ENCODE data around the gene HNF4A. TPM values are rescaled to one million over a fixed set of nuclear protein-coding genes. Genes with fewer than 3 reads are reported as not detected.

HNF4A gene
- total and polyA plus RNA-seq, 2 of the 4 experiments (the other 2 are of a cell fraction), result not detected

DNA sequence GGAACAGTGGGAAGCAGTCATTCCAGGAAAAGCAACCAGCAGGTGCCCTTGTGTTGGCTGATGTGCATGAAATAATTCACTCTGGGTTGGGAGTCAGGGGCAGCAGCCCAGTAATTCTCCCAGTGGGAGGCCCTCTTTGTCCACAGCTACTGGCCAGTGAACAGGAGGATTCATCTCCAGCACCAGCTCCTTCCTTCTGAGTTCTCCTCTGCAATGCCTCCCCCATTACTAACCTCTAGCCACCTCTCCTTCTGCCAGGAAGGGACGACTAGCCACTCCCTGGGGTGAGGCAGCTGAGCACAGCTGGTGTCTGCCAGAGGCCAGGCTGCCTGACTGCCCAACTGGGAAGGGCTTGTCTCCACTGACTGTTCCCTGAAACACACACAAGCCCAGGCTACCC is 31.2 kb upstream of the HNF4A start:
- no peaks in the 10 kb centered on the region for H3K9me3 ChIP-seq (ENCODE audit: control insufficient read depth, insufficient read depth, low read length)
- H2BK120ac ChIP-seq (ENCODE audit: low read depth, low read length), result no peak overlapping the region
- BruUV-seq (replicated peaks), result no TSS peak
- ATAC-seq (ENCODE audit: low read depth) (no peak), DNase-seq (no peak)
- H3K4me1 ChIP-seq (ENCODE audit: control insufficient read depth, insufficient read depth, low read length), result no peaks in the 10 kb centered on the region
- no peak overlapping the region for H3K4me3 ChIP-seq (ENCODE audit: insufficient read depth, low read depth, low read length)
- H3K4me2 ChIP-seq (ENCODE audit: low read depth, low read length), result no peak overlapping the region
- POLR2A ChIA-PET (ENCODE audit: unreplicated experiment), result no interaction called here
- no peaks in the 10 kb centered on the region; the same call in none of the 2 replicates for H3K27me3 ChIP-seq (ENCODE audit: control insufficient read depth, insufficient read depth, low read length)
- H4K5ac ChIP-seq (ENCODE audit: low read depth, low read length), result no peak overlapping the region
- H2AK9ac ChIP-seq (replicated peaks; ENCODE audit: low read depth, low read length, poor library complexity), result no peak overlapping the region
- TF ChIP-seq MXI1 (IDR thresholded peaks at IDR 0.05; ENCODE audit: borderline replicate concordance, low read depth, low read length) (no peak), USF2 (IDR thresholded peaks at IDR 0.05; ENCODE audit: low read depth, low read length) (no peak), POLR2A (IDR thresholded peaks at IDR 0.05; ENCODE audit: low read depth, low read length) (no peak), FOS (IDR thresholded peaks at IDR 0.05; ENCODE audit: low read depth, low read length) (no peak), RFX5 (IDR thresholded peaks at IDR 0.05; ENCODE audit: low read depth, low read length) (no peak), BHLHE40 (IDR thresholded peaks at IDR 0.05; ENCODE audit: low read depth, low read length) (no peak), SMC3 (IDR thresholded peaks at IDR 0.05; ENCODE audit: low read depth, low read length) (no peak), RCOR1 (IDR thresholded peaks at IDR 0.05; ENCODE audit: insufficient replicate concordance, low read length) (no peak), NFE2L2 (IDR thresholded peaks at IDR 0.05; ENCODE audit: low read depth, low read length) (no peak), CHD1 (IDR thresholded peaks at IDR 0.05; ENCODE audit: low read depth, low read length) (no peak), CEBPB (IDR thresholded peaks at IDR 0.05; ENCODE audit: low read depth, low read length) (no peak)
- TF ChIP-seq, protein P1, sequence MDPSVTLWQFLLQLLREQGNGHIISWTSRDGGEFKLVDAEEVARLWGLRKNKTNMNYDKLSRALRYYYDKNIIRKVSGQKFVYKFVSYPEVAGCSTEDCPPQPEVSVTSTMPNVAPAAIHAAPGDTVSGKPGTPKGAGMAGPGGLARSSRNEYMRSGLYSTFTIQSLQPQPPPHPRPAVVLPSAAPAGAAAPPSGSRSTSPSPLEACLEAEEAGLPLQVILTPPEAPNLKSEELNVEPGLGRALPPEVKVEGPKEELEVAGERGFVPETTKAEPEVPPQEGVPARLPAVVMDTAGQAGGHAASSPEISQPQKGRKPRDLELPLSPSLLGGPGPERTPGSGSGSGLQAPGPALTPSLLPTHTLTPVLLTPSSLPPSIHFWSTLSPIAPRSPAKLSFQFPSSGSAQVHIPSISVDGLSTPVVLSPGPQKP (IDR thresholded peaks at IDR 0.05; ENCODE audit: borderline replicate concordance, low read depth, low read length), result no peak
- CTCF ChIA-PET, result no interaction called here
- no peaks in the 10 kb centered on the region for H3K9me1 ChIP-seq (ENCODE audit: insufficient read depth, low read length)
- no peak overlapping the region for H3K27ac ChIP-seq (ENCODE audit: insufficient read depth, low read length)
- H4K20me1 ChIP-seq (ENCODE audit: insufficient read depth, low read length), result no peaks in the 10 kb centered on the region
- H2BK20ac ChIP-seq (ENCODE audit: low read depth, low read length), result no peak overlapping the region
- in situ Hi-C loops (cut with MboI; ENCODE audit: low sequenced_read_pairs) (no loop called here), dilution Hi-C loops (cut with HindIII; ENCODE audit: low sequenced_read_pairs, unreplicated experiment) (no loop called here), intact Hi-C loops (cut with micrococcal nuclease) (no loop called here)
- H3K23ac ChIP-seq (ENCODE audit: low read depth, low read length), result no peak overlapping the region
- WGBS, 2 experiments (ENCODE audit: extremely low coverage in 2 of 2, insufficient read length in 1 of 2), result 0% methylated on average over 1 of the region's 1 CpG; no CpG with 5 or more reads in 1 of the 2 experiments
- H2AK5ac ChIP-seq (ENCODE audit: low read depth, low read length), result no peak overlapping the region
- no peak overlapping the region for H3K14ac ChIP-seq (replicated peaks; ENCODE audit: low read depth, low read length)
- no peak overlapping the region for H3K4ac ChIP-seq (ENCODE audit: low read depth, low read length)
- no peak overlapping the region for H3K18ac ChIP-seq (ENCODE audit: low read depth, low read length)
- no peak overlapping the region for H4K91ac ChIP-seq (ENCODE audit: insufficient read depth, low read depth, low read length)
- H4K8ac ChIP-seq (ENCODE audit: low read depth in 2 of 2, low read length in 2 of 2), result no peak overlapping the region
- H2AFZ ChIP-seq (replicated peaks; ENCODE audit: low read length, poor library complexity), result no peak overlapping the region
- H3K36me3 ChIP-seq (ENCODE audit: control insufficient read depth, insufficient read depth, low read length), result no peaks in the 10 kb centered on the region
- H3K79me1 ChIP-seq (ENCODE audit: low read depth in 1 of 2, low read length in 2 of 2), result no peaks in the 10 kb centered on the region
- H2BK5ac ChIP-seq (ENCODE audit: low read depth, low read length, poor library complexity, severe bottlenecking), result no peak overlapping the region
- no peak overlapping the region for H3K56ac ChIP-seq (ENCODE audit: extremely low read depth, insufficient read depth, low read length)
- H2BK15ac ChIP-seq (ENCODE audit: low read depth, low read length), result no peak overlapping the region
- H3K9ac ChIP-seq (ENCODE audit: low read depth, low read length), result no peak overlapping the region
